GM20000 (cell line): Measurements from ENCODE around the gene CACNA1D.

ENCODE experiments used
- DNase-seq: peaks from one replicate; pipeline ENCODE4 v3.0.0; 2012; ENCODE audit warnings: low spot score
- TF ChIP-seq, protein P1 (sequence below): IDR thresholded peaks from 2 replicates; pipeline ENCODE4 v1.5.1; 2012; ENCODE audit warnings: mild to moderate bottlenecking, control low read depth; ENCODE audit errors: extremely low read depth, missing control alignments

The CACNA1D gene

GRCh38 chr3:53689681-53690080 lies 195.3 kb downstream of the CACNA1D start:
- no peak for DNase-seq
- TF ChIP-seq, protein P1, sequence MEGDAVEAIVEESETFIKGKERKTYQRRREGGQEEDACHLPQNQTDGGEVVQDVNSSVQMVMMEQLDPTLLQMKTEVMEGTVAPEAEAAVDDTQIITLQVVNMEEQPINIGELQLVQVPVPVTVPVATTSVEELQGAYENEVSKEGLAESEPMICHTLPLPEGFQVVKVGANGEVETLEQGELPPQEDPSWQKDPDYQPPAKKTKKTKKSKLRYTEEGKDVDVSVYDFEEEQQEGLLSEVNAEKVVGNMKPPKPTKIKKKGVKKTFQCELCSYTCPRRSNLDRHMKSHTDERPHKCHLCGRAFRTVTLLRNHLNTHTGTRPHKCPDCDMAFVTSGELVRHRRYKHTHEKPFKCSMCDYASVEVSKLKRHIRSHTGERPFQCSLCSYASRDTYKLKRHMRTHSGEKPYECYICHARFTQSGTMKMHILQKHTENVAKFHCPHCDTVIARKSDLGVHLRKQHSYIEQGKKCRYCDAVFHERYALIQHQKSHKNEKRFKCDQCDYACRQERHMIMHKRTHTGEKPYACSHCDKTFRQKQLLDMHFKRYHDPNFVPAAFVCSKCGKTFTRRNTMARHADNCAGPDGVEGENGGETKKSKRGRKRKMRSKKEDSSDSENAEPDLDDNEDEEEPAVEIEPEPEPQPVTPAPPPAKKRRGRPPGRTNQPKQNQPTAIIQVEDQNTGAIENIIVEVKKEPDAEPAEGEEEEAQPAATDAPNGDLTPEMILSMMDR = no peak

GRCh38 chr3:53690521-53690920 lies 196.1 kb downstream of the CACNA1D start:
- DNase-seq = no peak
- TF ChIP-seq, protein P1 = no peak

DNA sequence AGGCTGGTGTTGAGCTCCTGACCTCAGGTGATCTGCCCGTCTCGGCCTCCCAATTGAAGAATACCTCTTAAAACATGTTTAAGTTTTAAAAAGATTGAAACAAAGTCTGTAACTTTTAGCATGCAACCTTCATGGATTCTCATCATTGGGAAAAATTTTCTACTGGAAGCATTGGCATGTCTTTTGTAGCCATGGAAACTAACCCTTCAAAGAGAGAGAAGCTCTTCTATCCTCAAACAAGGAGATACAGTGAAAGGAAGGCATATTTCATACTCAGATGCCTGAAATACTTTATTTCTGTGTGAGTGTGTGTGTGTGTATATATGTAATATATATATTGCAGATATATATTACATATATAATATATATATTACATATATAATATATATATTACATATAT lies 196.9 kb downstream of the CACNA1D start:
- TF ChIP-seq, protein P1 = no peak
- DNase-seq = no peak

DNA sequence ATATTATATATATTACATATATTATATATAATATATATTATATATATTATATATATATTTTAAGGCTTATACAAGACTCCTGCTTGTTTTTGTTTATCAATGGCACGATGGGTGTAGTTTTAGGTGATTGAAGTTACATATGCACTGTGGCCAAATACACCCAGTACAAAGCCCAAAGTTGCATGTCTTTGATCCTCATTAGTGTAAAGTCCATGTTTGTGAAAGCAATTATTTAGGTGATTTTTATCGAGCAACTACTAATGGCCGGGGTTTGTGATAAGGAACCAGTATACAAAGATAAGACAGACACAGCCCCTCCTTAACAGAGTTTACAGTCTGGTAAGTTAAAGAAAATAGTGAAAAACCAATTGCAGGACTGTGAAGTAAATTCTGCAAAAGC lies 197.5 kb downstream of the CACNA1D start:
- TF ChIP-seq, protein P1 = no peak
- DNase-seq = no peak

DNA sequence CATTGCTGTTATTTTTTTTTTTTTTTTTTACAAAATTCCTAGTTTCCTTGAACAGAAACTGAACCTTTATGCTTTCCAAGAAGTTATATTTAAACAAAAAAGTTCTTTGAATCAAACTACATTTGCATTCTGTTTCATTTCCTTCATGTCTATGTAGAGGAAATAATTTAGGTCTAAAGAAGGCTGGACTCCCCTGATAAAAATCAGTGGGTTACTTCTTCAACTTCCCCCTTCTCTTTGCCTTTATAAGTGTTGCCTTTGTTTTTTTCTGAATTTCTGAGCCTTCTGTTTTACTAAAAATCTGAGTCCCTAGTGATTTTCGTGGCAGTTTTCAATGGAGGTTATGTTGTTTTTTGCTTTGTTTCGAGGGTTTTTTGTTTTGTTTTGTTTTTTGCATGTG lies 199.0 kb downstream of the CACNA1D start:
- TF ChIP-seq, protein P1 = no peak
- DNase-seq = no peak

GRCh38 chr3:53694046-53694445 lies 199.6 kb downstream of the CACNA1D start:
- TF ChIP-seq, protein P1 = no peak
- no peak for DNase-seq

GRCh38 chr3:53694666-53695323 lies 200.4 kb downstream of the CACNA1D start:
- TF ChIP-seq, protein P1 = no peak
- no peak for DNase-seq
